Peyer's patch (tissue), 4 donors: ENCODE measurements around the gene PPARA.

ENCODE experiments used
- CTCF ChIP-seq, 6 experiments: fragments of 450-650 bp in 4 of 6; fragments of 200-600 bp in 2 of 6; sonication (generic) in 1 of 6; IDR thresholded peaks; one replicate each; pipeline ENCODE4 v1.5.1; 2017 to 2019; ENCODE audit warnings: antibody characterized with exemption in 6 of 6, mild to moderate bottlenecking in 3 of 6, moderate library complexity in 1 of 6
- POLR2A ChIP-seq, 2 donors: fragments of 450-650 bp; IDR thresholded peaks; one replicate each; pipeline ENCODE4 v1.5.1; 2017; ENCODE audit warnings: antibody characterized with exemption in 2 of 2, mild to moderate bottlenecking in 2 of 2, moderate library complexity in 2 of 2

GRCh38 chr22:46230262-46230901 is 80.1 kb downstream of the PPARA start:
- no peak for TF ChIP-seq CTCF (IDR thresholded peaks at IDR 0.05)
- no peak for TF ChIP-seq POLR2A (IDR thresholded peaks at IDR 0.05)
